HG02588 (cell line): Measurements from ENCODE around the gene ACSM3.
"Not testable (repeated sequence)": the region's sequence is repeated elsewhere in the genome, so short reads cannot be mapped to it uniquely, and the experiment has no call there.

ENCODE experiments used
- ATAC-seq: cut with Tn5 transposase; IDR thresholded peaks from one replicate; pipeline ENCODE4 v1.9.1; 2021; ENCODE audit warnings: mild to moderate bottlenecking, moderate library complexity; ENCODE audit not compliant: unreplicated experiment

Gene ACSM3, protein sequence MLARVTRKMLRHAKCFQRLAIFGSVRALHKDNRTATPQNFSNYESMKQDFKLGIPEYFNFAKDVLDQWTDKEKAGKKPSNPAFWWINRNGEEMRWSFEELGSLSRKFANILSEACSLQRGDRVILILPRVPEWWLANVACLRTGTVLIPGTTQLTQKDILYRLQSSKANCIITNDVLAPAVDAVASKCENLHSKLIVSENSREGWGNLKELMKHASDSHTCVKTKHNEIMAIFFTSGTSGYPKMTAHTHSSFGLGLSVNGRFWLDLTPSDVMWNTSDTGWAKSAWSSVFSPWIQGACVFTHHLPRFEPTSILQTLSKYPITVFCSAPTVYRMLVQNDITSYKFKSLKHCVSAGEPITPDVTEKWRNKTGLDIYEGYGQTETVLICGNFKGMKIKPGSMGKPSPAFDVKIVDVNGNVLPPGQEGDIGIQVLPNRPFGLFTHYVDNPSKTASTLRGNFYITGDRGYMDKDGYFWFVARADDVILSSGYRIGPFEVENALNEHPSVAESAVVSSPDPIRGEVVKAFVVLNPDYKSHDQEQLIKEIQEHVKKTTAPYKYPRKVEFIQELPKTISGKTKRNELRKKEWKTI

DNA sequence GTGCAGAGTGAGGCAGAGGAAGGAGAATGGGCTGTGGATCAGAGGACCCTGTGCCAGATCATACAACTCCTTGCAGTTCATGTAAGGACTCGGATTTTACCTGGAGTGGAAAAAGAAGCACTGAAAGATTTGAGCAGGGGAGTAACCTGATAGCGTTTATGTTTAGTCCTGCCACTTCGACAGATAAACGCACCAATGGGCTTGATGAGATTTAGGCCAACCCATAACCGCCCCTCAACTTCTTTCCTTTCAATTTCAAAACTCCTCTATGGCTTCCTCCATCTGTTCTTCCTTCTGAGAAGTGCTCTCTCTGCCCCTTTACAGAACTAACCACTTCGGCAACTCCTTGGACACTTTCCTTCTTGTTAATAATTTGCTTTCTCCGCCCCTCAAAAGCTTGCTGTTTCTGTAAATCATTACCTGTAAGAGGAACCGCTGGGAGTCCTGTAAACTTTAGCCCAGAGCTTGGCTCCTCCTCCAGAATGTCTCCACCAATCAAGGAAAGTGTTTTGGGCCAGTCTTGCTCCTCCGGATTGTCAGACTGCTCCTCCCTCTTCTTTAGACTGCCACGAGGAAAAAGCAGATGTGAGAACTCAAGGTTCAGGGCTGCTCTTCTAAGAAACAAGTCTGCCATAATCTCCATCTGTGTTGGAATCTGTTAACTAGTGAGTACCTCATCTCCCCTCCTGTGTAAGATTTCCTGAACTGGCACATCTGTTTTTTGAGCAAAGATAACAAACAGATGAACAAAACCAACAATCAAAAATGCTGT is at the start of gene ACSM3:
Gene ACSM3 (plus strand): TSS at position 554 of the 772 bp plus-strand sequence. CDS start 6,021 bp downstream, outside the sequence.
- ATAC-seq, result peak; percentile 97

DNA sequence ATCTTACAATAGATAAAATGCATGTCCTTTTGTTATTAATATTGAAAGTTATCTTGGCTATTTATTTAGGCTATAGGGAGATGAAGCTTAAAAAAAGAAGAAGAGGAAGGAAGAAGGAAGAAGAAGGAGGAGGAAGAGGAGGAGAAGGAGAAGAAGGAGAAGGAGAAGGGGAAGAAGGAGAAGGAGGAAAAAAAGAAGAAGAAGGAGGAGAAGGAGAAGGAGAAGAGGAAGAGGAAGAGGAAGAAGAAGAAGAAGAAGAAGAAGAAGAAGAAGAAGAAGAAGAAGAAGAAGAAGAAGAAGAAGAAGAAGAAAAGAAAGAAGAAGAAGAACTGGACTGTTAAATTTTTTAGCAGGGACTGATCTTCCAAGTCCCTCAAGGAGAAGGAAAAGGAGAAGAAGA is 46.1 kb upstream of the ACSM3 start:
- not testable (repeated sequence) for ATAC-seq

DNA sequence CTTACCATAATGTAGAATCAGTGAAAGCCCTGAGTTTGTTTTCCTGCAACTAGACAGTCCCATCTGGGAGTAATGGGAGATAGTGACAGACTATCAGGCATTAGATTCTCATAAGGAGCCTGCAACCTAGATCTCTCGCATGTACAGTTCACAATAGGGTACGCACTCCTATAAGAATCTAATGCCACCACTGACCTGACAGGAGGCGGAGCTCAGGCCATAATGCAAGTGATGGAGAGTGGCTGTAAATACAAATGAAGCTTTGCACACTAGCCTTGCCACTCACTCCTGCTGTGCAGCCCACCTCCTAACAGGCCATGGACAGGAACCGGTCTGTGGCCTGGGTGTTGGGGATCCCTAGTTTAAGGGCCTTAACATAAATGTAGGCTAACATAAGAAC is 43.6 kb upstream of the ACSM3 start:
- ATAC-seq, result no peak

DNA sequence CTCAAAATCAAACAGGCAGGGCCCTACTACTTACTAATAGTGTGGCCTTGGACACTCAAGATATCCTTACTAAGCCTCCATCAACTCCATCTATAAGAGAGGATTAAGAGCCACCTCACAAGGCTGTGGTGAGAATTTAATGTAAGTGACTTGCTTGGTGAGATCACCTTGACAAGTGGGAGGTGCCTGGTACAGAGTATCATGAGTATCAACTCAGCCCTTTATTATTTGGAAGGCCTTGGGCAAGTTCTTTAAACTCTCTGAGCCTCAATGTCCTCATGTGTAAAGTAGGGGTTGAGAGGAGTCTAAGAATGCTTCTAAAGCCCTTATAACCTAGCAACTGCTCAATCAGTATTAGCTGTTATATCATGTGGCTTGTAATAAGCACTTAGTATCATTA is 37.2 kb upstream of the ACSM3 start:
- no peak for ATAC-seq

DNA sequence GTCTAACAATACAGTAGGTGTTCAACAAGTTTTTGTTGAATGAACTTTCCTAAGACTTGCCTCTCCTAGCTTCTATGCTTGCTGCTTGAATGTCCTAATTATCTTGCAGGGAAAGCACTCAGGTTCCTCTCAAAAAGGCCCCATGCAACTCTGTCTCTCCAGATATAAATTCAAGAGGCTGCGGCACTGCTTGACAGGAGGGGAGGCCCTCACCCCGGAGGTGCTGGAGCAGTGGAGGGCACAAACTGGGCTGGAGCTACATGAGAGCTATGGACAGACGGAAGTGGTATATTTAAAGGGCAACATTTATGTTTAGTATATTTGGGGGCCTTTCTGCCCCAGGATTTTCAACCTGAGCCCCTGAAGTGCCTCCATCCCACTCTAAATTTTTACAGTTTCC is 36.6 kb upstream of the ACSM3 start:
- no peak for ATAC-seq

DNA sequence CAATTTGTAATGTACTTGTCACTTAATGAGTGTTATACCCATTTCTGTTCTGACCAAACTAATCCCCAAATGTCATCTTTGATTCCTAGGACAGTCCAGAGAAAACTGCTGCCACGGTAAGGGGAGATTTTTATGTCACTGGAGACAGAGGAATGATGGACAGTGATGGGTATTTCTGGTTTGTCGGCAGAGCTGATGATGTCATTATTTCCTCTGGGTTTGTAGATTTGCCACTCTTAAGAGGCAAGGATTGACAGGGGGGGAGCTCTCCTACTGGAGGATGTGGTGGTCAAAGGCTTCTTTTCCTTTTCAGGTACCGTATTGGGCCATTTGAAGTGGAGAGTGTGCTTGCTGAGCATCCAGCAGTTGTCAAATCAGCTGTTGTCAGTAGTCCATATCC is 34.7 kb upstream of the ACSM3 start:
- no peak for ATAC-seq

DNA sequence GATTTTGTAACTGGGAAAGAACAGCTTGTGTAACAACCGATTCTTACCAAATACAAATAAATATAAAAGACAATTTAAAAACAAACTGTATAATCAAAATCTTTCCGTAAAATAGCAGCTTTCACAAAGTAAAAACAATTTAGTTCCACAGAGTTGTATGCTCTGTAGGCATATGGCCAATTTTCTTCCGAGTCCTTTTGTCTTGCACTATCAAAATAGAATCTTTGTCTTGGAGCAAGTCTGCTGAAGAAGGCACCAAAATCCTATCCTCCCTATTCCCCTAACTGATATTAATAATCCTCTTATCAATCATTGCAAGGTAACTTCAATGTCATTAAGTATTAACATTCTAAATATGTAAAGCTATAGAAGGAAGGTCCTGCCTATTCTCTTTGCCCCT is 29.8 kb upstream of the ACSM3 start:
- no peak for ATAC-seq

DNA sequence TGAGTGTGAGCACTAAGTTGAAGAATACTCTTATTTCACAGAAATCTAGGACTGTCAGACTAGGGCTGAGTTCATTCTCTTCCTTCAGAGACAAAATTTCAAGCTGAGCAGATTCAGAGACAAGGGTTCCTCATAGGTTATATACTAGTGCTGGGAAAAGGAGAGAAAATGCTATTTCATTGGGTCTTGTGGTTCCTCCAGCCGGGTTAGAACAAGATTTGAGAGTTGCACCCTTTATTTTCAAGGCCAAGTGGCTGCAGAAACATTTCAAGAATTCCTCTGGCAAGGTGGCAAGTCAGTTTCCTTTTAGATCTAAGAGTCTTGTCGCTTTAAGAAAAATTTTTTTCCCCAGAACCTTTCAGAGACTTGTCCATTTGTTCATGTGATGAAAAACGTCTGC is 29.0 kb upstream of the ACSM3 start:
- ATAC-seq, result no peak

DNA sequence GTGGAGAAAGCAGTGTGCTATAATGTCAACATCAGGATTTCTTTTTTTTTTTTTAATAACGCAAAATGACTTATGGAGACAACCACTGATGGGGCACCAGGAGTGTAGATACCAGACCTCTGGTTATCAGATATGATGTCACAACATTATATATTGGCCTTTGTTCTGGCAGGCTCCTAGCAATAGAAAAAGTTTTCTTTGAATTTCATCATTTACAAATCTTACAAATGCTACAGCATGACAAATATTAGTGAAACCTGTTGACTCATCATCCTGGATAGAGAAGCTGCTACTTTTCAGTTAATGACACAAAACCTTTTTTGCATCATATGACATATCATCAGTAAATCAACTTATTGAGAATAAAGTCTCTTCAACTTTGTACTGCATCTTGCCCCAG is 28.3 kb upstream of the ACSM3 start:
- no peak for ATAC-seq

DNA sequence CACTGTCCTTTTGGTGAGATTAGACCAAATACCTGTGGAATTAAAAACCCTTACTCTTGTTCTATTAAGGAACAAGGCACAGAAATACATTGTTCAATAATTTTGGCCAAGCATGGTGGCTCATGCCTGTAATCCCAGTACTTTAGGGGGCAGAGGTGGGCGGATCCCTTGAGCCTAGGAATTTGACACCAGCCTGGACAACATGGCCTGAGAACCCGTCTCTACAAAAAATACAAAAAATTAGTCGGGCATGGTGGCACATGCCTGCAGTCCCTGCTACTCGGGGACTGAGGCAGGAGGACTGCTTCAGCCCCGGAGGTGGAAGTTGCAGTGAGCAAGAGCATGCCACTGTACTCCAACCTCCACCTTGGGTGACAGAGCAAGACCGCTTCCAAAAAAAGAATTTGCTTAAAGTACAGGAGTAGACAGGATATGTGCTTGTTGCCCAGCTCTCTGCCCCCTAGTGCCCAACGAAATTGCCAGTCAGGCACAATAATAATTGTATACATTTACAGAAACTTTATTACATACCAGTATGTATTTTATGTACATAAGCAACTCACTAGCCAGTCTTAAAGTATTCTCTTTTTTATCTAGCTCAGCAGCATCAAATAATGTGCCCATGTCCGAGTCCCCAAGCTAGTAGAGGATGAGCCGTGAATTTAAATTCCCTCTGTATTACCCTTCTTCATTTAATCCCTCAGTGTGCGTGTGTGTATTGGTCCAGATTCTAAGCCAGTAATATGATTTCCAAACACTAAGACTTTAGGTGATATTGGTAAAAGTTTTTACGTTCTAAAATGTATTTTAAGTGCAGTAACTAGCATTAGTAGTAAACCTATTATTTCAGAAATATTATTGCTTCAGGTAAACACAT is 23.6 kb upstream of the ACSM3 start:
- ATAC-seq, result no peak

DNA sequence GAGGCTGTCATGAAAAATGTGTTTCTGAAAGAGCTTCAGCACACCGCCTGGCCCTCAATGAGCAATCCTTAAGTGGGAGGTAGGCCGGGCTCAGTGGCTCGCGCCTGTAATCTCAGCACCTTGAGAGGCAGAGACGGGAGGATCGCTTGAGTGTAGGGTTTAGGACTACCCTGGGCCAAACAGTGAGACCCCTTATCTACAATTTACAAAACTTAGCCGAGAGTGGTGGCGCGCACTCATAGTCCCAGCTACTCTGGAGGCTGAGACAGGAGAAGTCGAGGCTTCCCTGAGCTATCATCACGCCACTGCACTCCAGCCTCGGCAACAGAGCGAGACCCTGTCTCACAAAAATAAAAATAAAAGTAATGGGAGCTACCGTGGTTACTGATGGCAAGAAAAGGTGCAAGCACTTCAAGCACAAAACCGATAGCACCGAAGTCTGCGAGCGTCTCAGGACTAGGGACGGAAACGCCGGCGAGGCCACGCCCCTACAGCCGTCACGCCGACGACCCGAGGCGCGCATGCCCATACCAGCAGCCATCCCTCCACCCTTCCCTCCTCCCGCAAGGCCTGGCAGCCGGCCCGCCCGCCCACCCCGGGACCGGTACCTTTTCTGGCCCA is 22.8 kb upstream of the ACSM3 start:
- peak; percentile 84 for ATAC-seq

DNA sequence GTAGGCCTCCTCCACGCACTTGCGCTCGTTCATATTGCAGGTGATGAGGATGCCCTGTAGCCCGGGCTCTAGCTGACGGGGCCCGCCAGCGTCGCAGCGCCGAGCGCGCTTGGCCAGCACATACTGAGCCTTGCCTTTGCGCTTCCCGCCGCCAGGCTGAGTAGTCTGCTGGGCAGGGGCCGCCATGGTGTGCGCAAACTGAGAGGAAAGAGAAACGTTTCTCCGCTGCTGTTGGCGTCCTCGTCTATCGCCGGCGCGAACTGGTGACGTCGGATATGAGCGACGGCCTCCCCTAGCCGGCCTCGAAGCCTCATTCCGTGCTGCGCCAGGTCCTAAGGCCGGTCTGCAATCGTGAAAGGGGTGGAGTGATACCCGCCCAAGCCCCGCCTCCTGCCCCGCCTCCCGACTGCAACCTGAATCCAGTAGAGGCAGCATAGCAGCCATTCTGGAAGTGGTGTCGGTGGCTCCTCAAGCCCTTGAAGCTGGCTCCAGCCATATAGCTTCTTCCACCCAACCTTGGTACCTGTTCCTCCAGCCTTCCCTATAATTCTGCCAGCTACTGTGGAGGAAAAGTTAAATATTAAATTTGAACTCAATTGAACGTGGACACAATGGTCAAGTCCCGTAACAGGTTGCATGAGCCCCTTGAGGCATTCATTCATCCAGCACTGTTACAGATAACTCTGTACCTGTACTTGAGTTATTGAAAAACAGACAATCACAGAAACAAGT is 22.1 kb upstream of the ACSM3 start, which contains the start of gene THUMPD1:
Gene THUMPD1 (minus strand): TSS at position 265 of the 732 bp plus-strand sequence. CDS start 79 bp downstream, at position 186.
- peak; percentile 75 for ATAC-seq

DNA sequence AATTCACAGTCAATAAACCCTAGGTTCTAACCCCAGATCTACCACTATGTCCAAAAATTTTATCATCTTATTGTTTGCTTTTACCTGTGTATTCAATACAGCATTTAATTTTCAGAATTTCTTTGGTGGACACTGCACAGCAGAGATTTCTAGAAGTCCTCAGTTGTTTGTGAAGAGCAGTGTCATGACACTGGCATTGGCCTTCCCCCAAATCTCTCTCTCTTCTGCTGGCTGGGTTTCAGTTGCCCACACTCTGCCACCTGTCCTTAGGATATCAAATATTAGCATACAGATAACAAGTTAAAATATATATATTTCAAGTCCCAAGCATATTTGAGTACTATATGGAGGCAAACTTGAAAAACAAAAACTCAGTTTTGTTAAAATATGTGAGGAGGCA is 20.2 kb upstream of the ACSM3 start:
- ATAC-seq, result no peak

DNA sequence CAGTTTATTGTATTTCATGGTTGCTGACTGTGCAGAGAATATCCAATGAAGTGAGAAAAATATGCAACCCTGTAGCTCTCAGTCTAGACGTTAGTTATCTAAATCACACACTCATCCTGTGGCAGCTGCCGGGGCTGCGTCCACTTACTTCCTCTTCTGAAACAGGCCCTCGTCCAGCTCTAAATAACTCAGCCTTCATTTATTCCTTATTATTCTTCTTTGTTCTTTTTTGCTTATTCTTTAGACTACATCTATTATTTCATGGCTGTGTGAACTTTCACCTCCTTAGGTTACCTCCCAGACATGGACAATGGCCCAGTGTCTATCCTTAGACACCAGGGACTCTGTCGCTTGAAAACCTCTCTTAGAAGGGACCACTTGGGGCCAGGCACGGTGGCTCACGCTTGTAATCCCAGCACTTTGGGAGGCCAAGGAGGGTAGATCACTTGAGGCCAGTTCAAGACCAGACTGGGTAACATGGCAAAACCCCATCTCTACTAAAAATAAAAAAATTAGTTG is 18.8 kb upstream of the ACSM3 start:
- ATAC-seq, result no peak

DNA sequence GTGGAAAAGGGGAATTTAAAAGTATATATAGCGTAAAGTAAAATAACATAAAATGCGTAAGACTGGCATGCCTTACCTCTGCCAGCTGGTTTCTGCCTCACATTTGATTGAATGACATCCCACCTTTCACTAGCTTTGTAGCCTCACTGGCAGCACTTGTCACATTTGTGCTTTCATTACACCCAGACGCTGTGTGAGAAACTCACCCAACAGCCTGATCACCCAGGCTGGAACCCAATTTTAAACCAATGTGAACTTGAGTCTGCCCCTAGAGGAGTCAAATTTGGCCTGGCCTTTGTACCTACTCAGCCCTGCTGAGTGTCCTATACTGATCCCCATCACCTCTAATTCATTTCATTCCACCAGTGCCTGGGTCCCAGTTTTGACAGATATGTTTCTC is 17.4 kb upstream of the ACSM3 start:
- ATAC-seq, result no peak

DNA sequence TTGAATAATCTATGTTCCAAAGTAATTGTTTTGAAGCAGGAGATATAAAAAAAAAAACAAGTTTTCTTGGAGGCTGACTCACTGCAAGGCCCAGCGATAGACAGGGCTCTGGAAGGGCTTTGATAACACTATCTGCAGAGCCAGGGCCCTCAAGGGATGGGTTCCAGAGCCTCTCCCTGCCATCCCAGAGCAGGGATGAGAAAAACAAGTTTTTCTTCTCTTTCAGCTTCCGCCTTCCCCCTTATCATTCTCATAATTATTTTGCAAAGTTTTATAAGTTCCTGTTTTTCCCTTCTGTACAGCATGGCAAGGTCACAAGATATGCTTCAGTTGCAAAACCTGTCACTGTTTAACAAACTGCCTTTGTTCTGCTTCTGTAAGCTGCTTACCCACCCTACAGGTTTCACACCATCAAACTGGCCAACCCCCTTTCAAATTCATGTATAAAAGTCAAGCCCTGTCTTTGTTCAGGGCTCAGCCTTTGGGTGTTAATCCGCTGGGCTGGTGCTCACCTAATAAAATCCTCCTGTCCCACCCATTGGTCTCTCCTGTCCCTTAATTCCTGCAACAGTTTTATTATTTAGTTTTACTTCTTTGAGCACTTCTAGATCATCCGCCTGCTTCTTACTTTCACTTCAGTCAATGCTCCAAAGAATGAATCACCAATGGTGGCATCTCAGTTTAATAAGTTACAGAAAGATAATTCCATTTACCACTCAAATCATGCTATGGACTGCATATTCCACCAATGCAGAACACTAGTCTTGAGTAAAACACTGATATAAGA is 16.6 kb upstream of the ACSM3 start:
- no peak for ATAC-seq

DNA sequence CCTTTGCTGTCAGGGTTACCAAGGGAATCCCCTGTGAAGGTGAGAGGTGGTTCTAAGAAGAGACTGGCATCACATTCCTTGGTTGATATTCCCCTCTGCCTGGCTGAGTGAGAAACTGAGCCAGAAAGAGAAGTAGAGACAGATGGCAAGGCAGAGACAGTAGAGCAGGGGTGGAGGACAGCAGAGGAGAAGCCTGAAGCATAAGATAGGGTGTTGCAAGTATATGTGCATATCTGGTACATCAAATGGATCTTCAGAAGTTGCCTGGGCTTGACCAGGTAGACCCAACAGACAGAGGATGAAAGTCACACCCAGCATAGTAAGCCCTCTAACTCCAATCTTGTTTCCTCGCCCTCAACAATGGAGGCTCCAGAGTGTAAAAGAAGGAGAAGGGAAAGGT is 14.3 kb upstream of the ACSM3 start:
- ATAC-seq, result no peak

DNA sequence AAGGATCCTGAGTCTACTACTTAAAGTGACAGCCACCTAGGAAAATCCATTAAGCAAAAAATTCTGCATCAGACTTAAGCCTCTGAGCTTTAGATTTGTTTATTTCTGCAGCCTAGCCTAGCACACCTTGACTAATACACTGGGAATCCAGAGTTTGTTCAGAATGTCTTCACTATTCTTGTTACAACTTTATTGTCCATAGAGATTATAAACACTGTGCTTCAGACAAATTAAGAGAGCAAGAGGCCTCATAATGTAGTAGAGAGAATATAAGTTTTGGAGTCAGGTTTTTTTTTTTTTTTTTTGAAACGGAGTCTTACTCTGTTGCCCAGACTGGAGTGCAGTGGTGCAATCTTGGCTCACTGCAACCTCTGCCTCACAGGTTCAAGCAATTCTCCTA is 13.3 kb upstream of the ACSM3 start:
- no peak for ATAC-seq

DNA sequence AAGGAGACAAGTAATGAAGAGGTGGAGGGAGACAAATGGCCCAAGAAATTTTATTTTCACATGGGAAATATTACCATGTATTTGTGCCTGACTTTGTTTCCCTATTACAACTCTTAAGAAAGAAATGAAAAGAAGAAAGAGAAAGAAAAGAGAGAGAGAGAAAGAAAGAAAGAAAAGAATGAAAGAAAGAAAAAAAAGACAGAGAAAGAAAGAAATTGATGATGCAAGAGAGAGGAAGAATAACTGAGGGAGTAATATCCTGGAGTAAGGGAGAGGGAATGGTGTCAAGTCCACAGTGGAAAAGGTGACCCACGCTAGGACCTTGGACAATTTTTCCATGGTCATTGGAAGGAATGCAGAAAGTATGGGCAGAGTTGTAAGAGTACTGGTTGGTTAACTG is 10.1 kb upstream of the ACSM3 start:
- no peak for ATAC-seq
